Calu3 (cell line): ENCODE results near the gene CDKN1A. TPM values are rescaled to one million over a fixed set of nuclear protein-coding genes. Genes with fewer than 3 reads are reported as not detected.

ENCODE experiments used
- BruUV-seq: library from RNA; stranded (reverse); fragments of 400-500 nt; replicated peaks from 2 replicates; lab custom pipeline; 2021; lab: Mats Ljungman, UMichigan
- CTCF ChIA-PET: fragments of 300-600 bp; sonication (Branson Sonifier 250); formaldehyde crosslinking; loops from one replicate; lab custom pipeline; 2022; ENCODE audit warnings: antibody characterized with exemption; lab: Charles Lee
- DNase-seq: peaks from one replicate; pipeline ENCODE4 v3.0.0; 2022
- H3K27ac Mint-ChIP-seq: one replicate; pipeline ENCODE4 v1.8.0; 2022; ENCODE audit warnings: mixed read lengths; ENCODE audit not compliant: unreplicated experiment
- H3K27me3 Mint-ChIP-seq: one replicate; pipeline ENCODE4 v1.8.0; 2022; ENCODE audit warnings: mixed read lengths; ENCODE audit not compliant: unreplicated experiment
- H3K36me3 Mint-ChIP-seq: one replicate; pipeline ENCODE4 v1.8.0; 2022; ENCODE audit warnings: mild to moderate bottlenecking, moderate library complexity, mixed read lengths; ENCODE audit not compliant: insufficient read depth, unreplicated experiment
- H3K4me1 Mint-ChIP-seq: one replicate; pipeline ENCODE4 v1.8.0; 2022; ENCODE audit warnings: mild to moderate bottlenecking, low read depth, mixed read lengths; ENCODE audit not compliant: unreplicated experiment
- H3K4me3 Mint-ChIP-seq: one replicate; pipeline ENCODE4 v1.8.0; 2022; ENCODE audit warnings: mild to moderate bottlenecking, low read depth, moderate library complexity, mixed read lengths; ENCODE audit not compliant: unreplicated experiment
- H3K9me3 Mint-ChIP-seq: one replicate; pipeline ENCODE4 v1.8.0; 2022; ENCODE audit warnings: low read depth, mixed read lengths; ENCODE audit not compliant: unreplicated experiment
- intact Hi-C: fragments of 100-400 bp; cut with micrococcal nuclease; formaldehyde crosslinking; loops from one replicate; pipeline ENCODE4 v1.10.0; 2022; ENCODE audit not compliant: unreplicated experiment
- total RNA-seq: library from RNA; stranded (reverse); gene quantifications from 2 replicates; pipeline ENCODE4 v1.2.3, GENCODE V29; 2022
- TF ChIP-seq, protein P1 (sequence below): fragments of 200-600 bp; IDR thresholded peaks from one replicate; pipeline ENCODE4 v1.8.0; 2022; ENCODE audit warnings: antibody characterized with exemption; ENCODE audit not compliant: unreplicated experiment

The CDKN1A gene
- total RNA-seq, 1 experiment from 2014 or later, result 33.7 TPM

DNA sequence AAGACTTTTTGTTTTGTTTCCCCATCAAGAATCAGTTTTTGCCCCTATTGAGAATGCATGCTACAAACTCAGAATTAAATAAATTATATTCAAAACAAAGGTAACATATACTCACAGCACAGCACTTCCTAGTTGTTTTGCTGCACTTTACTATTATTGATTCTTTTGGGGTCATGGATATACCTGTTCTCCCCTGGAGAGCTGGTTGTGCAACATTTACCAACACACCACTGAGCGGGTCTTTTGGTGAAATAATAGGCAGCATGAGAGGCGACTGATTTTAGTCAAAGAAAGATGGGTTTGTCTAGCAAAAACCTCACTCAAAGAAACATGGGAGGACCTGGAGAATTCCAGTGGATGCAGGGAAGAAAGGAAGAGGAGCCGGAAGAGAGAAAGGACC is 39.9 kb upstream of the CDKN1A start:
- peaks cover 16% of the 10 kb centered on the region for H3K4me1 Mint-ChIP-seq
- CTCF ChIA-PET, result no interaction called here
- BruUV-seq, result no TSS peak
- H3K36me3 Mint-ChIP-seq, result no peaks in the 10 kb centered on the region
- TF ChIP-seq, protein P1, sequence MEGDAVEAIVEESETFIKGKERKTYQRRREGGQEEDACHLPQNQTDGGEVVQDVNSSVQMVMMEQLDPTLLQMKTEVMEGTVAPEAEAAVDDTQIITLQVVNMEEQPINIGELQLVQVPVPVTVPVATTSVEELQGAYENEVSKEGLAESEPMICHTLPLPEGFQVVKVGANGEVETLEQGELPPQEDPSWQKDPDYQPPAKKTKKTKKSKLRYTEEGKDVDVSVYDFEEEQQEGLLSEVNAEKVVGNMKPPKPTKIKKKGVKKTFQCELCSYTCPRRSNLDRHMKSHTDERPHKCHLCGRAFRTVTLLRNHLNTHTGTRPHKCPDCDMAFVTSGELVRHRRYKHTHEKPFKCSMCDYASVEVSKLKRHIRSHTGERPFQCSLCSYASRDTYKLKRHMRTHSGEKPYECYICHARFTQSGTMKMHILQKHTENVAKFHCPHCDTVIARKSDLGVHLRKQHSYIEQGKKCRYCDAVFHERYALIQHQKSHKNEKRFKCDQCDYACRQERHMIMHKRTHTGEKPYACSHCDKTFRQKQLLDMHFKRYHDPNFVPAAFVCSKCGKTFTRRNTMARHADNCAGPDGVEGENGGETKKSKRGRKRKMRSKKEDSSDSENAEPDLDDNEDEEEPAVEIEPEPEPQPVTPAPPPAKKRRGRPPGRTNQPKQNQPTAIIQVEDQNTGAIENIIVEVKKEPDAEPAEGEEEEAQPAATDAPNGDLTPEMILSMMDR, result no peak
- intact Hi-C loops, result no loop called here
- no peak for DNase-seq
- H3K27ac Mint-ChIP-seq, result no peak overlapping the region
- H3K4me3 Mint-ChIP-seq, result no peak overlapping the region
- H3K9me3 Mint-ChIP-seq, result no peaks in the 10 kb centered on the region
- H3K27me3 Mint-ChIP-seq, result no peaks in the 10 kb centered on the region

GRCh38 chr6:36639171-36639808 is 39.2 kb upstream of the CDKN1A start:
- CTCF ChIA-PET, result no interaction called here
- Mint-ChIP-seq H3K27ac (no peak overlapping the region), H3K4me3 (no peak overlapping the region), H3K27me3 (no peaks in the 10 kb centered on the region), H3K4me1 (peaks cover 9% of the 10 kb centered on the region), H3K36me3 (no peaks in the 10 kb centered on the region), H3K9me3 (no peaks in the 10 kb centered on the region)
- TF ChIP-seq, protein P1, result no peak
- intact Hi-C loops, result no loop called here
- BruUV-seq, result no TSS peak
- no peak for DNase-seq

DNA sequence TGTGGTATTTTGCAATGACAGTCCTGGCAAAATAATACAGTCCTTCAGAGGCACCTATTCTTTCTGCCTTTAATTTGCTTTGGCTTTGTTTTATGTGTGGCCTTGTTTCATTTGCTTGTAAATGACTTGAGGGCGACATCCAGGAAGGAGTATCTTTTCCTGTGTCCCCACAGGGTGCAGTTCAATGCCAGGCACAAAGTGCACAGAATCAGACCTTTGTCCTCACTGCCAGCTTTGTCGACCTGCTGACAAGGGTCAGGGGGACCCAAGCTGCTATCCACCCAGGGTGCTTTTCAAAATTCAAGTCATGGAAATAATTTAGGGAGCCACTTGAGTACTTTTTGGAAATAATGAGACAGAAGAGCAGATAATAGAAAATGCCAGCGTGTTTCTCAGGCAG is 37.0 kb upstream of the CDKN1A start:
- CTCF ChIA-PET, result interaction anchor here (0.6 kb wide), 1 partner anchor 26 kb away, joined by 3 read pairs; no protein-coding TSS in a partner anchor
- BruUV-seq, result no TSS peak
- intact Hi-C loops, result no loop called here
- H3K36me3 Mint-ChIP-seq, result no peaks in the 10 kb centered on the region
- TF ChIP-seq, protein P1, result no peak
- H3K9me3 Mint-ChIP-seq, result no peaks in the 10 kb centered on the region
- DNase-seq, result no peak
- H3K4me1 Mint-ChIP-seq, result no peaks in the 10 kb centered on the region
- no peak overlapping the region for H3K4me3 Mint-ChIP-seq
- no peak overlapping the region for H3K27ac Mint-ChIP-seq
- H3K27me3 Mint-ChIP-seq, result no peaks in the 10 kb centered on the region

GRCh38 chr6:36642913-36643817 is 35.3 kb upstream of the CDKN1A start:
- BruUV-seq, result no TSS peak
- H3K4me1 Mint-ChIP-seq, result no peaks in the 10 kb centered on the region
- H3K27me3 Mint-ChIP-seq, result no peaks in the 10 kb centered on the region
- peak; percentile 37 for DNase-seq
- H3K4me3 Mint-ChIP-seq, result no peak overlapping the region
- no peaks in the 10 kb centered on the region for H3K36me3 Mint-ChIP-seq
- intact Hi-C loops, result no loop called here
- CTCF ChIA-PET, result interaction anchor here (0.5 to 1.2 kb wide), 2 partner anchors 23 to 140 kb away, joined by 3 read pairs; no protein-coding TSS in a partner anchor
- TF ChIP-seq, protein P1, result no peak
- no peaks in the 10 kb centered on the region for H3K9me3 Mint-ChIP-seq
- H3K27ac Mint-ChIP-seq, result no peak overlapping the region
